ENCODE data around the gene ZNF549.

The ZNF549 gene

DNA sequence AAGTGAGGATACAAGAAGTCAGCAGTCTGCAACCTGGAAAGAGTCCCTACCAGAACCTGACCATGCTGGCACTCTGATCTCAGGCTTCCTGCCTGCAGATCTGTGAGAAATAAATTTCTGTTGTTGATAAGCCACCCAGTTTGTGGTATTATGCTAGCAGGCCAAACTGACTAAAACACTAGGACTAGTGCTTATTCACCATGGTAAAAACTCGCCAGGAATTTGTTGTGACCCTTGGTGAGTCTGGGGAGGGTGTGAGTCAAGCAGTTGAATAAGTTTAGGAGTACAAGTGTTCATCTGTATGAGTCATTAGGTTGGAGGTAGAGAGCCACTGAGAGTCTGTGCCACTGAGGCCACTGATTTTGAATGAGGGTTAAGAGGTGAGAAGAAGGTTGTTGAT lies 60.4 kb downstream of the ZNF549 start:
- Histone ChIP-seq H3K4me1 (ENCODE audit: control insufficient read depth, insufficient read depth, low read length) (0 out of 2 replicates have a peak, but pooled peaks cover 2% of the 10 kb centered on the region), H3K9me3 (ENCODE audit: control insufficient read depth, insufficient read depth, low read depth, low read length) (peaks cover 20% of the 10 kb centered on the region), H3K4me3 (ENCODE audit: low read depth, low read length) (no peak overlapping the region), H3K36me3 (ENCODE audit: control insufficient read depth in 2 of 2, insufficient read depth in 1 of 2, low read length in 2 of 2) (peaks cover 0 to 25% of the 10 kb centered on the region in 2 experiments; a peak in 2 of 3 replicates), H3K27ac (ENCODE audit: extremely low read depth, low read depth, low read length) (no peak overlapping the region)
- ChIA-PET POLR2A (no interaction called here), CTCF (no interaction called here)
- TF ChIP-seq ZFP41 (tag by site-specific recombination; IDR thresholded peaks at IDR 0.05; ENCODE audit: borderline replicate concordance) (no peak), ZNF621 (tag by site-specific recombination; IDR thresholded peaks at IDR 0.05) (no peak), ZNF292 (tag by site-specific recombination; IDR thresholded peaks at IDR 0.05; ENCODE audit: borderline replicate concordance, low read depth) (no peak), ZNF529 (tag by site-specific recombination; IDR thresholded peaks at IDR 0.05; ENCODE audit: insufficient replicate concordance) (no peak), ZFP3 (tag by site-specific recombination; IDR thresholded peaks at IDR 0.05; ENCODE audit: low read depth) (no peak), OVOL3 (tag by site-specific recombination; IDR thresholded peaks at IDR 0.05) (no peak), ZXDB (tag by site-specific recombination; IDR thresholded peaks at IDR 0.05) (no peak), ZNF585B (tag by site-specific recombination; IDR thresholded peaks at IDR 0.05) (no peak), ZNF157 (tag by site-specific recombination; IDR thresholded peaks at IDR 0.05) (no peak)
- TF ChIP-seq, protein P1, sequence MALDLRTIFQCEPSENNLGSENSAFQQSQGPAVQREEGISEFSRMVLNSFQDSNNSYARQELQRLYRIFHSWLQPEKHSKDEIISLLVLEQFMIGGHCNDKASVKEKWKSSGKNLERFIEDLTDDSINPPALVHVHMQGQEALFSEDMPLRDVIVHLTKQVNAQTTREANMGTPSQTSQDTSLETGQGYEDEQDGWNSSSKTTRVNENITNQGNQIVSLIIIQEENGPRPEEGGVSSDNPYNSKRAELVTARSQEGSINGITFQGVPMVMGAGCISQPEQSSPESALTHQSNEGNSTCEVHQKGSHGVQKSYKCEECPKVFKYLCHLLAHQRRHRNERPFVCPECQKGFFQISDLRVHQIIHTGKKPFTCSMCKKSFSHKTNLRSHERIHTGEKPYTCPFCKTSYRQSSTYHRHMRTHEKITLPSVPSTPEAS (tag by site-specific recombination; IDR thresholded peaks at IDR 0.05): no peak
- TF ChIP-seq, protein P2, sequence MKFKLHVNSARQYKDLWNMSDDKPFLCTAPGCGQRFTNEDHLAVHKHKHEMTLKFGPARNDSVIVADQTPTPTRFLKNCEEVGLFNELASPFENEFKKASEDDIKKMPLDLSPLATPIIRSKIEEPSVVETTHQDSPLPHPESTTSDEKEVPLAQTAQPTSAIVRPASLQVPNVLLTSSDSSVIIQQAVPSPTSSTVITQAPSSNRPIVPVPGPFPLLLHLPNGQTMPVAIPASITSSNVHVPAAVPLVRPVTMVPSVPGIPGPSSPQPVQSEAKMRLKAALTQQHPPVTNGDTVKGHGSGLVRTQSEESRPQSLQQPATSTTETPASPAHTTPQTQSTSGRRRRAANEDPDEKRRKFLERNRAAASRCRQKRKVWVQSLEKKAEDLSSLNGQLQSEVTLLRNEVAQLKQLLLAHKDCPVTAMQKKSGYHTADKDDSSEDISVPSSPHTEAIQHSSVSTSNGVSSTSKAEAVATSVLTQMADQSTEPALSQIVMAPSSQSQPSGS (tag by site-specific recombination; IDR thresholded peaks at IDR 0.05; ENCODE audit: low read depth): no peak

DNA sequence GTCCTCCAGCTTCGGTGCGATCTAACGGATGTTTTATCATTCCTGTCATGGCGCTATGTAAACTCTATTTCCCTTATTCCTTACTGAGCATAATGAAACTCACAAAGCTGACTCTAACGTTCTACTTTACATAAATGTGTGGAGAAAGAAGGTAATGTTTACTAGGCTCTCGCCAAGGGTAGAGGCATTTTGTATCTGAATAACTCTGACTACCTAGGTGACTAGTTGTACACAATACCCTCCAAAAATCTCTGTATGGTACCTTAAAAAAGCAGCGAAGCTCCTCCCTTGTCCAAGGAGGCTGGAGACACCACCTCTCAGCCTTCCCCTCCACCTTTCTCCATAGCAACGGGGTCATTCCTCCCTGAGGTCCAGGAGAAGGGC lies 72.2 kb downstream of the ZNF549 start:
- POLR2A ChIA-PET: interaction anchor here (1.3 to 2.3 kb wide), 2 partner anchors 15 to 317 kb away, joined by 3 to 15 read pairs; partner anchors contain the start of genes ZNF134 and ZNF417
- CTCF ChIA-PET: interaction anchor here (0.5 to 0.9 kb wide), 3 partner anchors 33 to 1818 kb away, joined by 3 read pairs; no protein-coding TSS in a partner anchor
- TF ChIP-seq PRDM10 (tag by site-specific recombination; IDR thresholded peaks at IDR 0.05) (0 out of 2 replicates have a peak, but pooled peaks have one; percentile 47), ZNF843 (tag by site-specific recombination; IDR thresholded peaks at IDR 0.05) (no peak), YY1 (tag by site-specific recombination; IDR thresholded peaks at IDR 0.05) (no peak)
- Histone ChIP-seq H3K36me3 (ENCODE audit: control insufficient read depth in 2 of 2, insufficient read depth in 1 of 2, low read length in 2 of 2) (peaks cover 11 to 36% of the 10 kb centered on the region in 2 experiments), H3K4me3 (ENCODE audit: low read depth, low read length) (peak overlapping the region; percentile 97), H3K9me3 (ENCODE audit: control insufficient read depth, insufficient read depth, low read depth, low read length) (no peaks in the 10 kb centered on the region; the same call in 1 of the 2 replicates), H3K4me1 (ENCODE audit: control insufficient read depth, insufficient read depth, low read length) (0 out of 2 replicates have a peak, but pooled peaks cover 2% of the 10 kb centered on the region), H3K27ac (ENCODE audit: extremely low read depth, low read depth, low read length) (peak overlapping the region; percentile 55; the same call in 1 of the 2 replicates)
